HG03442 (cell line): ENCODE data around the gene DOK7.
"Not testable (repeated sequence)": the region's sequence is repeated elsewhere in the genome, so short reads cannot be mapped to it uniquely, and the experiment has no call there.

ENCODE experiments used
- ATAC-seq: cut with Tn5 transposase; IDR thresholded peaks from one replicate; pipeline ENCODE4 v1.9.1; 2021; ENCODE audit warnings: mild to moderate bottlenecking, moderate library complexity; ENCODE audit not compliant: unreplicated experiment

Gene DOK7

DNA sequence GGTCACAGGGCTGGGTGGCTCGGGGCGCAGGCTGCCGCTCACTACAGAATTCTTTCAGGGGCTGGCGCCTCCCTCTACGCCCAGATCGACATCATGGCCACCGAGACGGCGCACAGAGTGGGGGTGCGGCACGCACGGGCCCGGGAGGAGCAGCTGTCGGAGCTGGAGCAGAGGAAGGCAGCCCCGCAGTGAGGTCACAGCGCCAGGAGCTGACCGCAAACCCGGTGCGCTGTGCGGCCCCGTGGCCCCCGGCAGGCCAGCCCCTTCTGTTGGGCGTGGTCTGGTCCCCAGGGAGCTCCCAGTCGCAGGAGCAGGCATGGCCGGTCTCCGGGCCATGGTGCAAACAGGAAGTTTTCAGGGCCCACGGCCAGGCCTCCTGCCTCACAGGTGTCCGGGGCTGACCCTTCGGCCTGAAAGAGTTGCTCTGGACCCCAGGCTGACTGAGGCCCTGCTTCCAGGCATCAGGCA is 37.6 kb downstream of the DOK7 start:
- no peak for ATAC-seq

DNA sequence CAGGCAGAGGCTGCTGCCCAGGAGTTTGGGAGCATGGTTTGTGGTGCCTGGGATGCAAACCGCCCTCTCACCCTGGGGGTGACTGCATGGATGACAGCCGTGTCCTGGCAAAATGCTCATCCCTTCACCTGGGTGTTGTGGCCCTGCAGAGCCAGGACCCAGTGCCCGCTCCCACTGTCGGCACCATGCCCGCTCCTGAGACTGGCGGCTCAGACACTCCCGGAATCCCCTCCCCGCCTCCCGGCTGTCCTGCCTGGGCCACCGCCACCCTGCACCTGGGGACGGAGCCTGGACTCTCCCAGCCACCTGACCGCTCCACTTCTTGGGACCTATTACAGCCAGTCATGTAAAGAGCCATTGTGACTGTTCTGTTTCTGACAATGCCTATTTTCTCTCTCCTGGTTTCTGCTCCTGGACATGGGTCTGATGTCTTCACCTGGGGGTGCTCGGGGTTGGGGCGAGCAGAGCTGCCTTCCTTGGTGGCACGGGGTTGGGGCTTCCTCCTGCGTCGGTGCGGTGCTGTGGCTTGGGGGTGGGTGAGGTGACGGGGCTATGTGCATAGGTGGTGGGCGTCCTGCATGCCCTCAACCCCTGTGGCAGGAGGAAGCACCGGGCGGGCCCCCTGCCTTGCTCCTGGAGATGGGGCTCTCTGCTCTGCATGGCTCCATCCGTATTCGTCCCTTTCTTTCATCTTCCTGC is 38.2 kb downstream of the DOK7 start:
- ATAC-seq: no peak

DNA sequence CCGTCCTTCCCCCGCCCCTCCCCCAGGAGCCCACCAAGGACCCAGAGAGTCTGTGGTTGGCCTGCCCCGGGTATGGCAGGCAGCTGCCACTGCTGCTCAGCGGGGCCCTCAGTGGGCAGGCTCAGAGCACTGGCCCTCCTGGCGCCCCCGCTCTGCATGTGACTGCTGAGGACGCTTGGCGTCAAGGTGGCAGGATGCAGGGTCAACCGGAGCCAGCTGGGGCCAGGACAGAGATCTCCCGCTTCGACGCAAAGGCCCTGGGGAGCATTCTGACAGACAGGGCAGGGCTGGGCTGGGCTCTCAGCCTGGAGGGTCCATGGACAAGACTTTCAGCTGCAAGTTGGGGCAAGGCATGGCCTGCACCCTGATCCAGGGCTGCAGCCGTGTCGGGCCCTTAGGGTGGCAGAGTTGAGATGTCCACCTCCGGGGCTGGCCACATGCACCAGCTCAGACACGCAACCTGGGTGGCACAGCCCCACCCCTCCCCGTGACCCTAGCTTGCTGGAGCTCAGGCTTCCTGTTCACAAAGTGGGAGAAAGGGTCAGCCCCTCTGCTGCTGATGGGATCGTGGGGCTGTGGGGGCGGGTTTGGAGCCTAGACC is 38.8 kb downstream of the DOK7 start:
- ATAC-seq: no peak

DNA sequence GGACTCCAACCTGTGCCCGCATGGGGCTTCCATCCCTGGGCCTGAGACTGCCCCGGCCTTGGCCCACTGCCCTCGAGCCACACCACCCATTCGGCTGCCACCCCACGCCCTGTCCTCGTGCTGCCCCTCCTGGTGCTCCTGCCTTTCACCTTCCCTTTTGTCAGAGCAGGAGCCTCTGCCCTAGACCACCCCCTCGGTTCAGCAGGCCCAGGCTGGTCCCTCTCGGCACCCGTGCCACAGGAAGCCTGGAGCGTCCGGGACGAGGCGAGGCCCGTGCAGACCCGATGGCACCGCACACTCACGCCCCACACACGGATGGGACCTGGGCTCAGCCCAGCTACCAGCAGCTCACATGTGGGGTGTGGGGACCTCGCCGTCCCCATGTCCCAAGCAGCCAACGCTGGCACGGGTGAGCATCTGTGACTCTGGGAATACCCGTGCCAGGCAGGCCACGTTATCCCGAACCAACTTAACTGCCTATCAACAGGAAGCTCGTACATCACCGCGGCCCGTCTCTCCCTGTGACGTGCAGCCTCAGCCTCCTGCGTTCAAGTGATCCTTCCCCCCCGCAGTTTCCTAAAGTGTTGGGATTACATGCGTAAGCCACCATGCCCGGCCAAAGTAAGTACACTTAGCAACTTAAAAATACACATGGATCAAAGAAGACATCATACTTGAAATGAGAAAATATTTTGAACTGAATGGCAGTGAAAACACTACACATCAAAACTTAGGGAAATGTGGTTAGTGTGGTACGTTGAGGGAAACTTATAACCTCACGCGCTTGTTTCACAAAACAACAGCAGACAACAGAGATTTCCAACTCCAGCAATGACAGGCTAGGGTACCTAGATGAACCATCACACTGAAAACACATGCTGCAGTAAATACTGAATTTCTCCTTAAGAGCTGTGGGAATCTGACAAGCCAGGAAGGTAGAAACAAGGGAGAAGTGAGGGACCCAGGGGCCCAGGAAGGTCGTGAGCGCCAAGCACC is 40.1 kb downstream of the DOK7 start:
- ATAC-seq: no peak

DNA sequence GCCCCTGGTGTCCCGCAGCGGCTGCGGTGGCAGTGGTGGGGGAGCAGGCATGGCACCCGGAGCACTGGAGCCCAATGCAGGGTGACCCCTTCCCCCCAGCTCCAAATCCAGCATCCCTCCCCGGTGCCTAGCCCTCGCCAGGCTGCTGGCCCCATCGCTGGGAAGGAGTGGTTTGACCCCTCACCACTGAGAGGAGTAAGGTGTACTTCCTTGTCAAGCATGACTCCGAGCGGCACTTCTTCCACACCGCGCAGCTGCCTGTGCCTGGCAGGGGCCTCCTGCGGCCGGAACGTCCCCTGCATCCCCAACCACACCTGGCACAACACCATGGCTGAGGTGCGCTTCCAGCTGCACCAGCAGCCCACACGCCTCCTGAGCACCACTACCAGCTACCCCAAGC is 42.1 kb downstream of the DOK7 start:
- ATAC-seq: no peak

DNA sequence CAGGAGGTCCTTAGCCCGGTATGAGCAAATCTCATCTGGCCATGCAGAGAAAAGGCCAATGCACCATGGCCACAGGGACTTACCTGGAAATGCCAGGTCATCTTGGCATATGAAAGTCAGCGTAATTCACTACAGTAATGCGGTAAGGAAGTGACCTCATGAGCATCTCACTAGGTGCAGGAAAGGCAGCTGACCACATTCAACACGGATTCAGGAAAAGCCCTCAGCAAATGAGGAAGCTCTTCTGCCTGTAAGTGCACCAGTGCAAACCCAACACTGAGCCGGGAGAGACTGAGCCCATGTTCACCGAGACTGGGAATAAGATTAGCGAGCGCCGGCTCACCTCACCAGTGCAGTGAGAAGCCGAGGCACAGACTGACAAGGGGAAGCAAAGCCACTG is 45.4 kb downstream of the DOK7 start:
- no peak for ATAC-seq

DNA sequence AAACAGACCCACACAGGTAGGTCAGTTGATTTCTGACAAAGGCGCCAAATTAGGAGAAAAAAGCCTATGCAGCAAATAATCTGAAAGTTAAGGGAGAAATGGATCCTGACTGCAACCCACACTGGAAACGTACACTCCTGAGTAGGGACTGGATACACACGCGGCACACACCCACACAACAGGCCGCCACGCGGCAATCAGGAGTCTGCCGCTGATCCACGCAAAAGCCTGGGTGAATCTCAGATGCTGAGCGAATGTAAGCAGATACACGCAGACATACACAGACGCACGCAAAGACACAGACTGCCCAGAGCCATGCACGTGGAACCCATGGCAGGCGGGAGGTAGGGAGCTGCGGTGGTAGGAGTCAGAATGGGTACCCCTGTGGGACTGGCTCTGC is 47.4 kb downstream of the DOK7 start:
- no peak for ATAC-seq

DNA sequence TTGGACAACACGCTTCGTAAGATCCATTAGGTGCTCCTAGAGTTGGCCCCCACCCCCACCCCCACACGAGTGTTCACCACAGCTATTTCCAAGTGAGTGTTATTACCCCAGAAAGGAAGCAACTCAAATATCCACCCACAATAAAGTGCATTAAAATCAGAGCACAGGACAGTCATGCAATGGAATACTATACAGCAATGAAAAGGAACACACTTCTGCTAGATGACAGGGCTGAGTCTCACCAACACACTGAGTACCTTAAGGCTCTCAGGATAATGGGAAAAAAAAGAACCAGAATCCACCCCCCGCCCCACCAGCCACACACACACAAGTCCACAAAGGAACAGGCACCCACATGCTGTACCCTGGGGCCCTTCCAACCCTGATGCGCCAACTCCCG is 48.1 kb downstream of the DOK7 start:
- ATAC-seq: no peak

DNA sequence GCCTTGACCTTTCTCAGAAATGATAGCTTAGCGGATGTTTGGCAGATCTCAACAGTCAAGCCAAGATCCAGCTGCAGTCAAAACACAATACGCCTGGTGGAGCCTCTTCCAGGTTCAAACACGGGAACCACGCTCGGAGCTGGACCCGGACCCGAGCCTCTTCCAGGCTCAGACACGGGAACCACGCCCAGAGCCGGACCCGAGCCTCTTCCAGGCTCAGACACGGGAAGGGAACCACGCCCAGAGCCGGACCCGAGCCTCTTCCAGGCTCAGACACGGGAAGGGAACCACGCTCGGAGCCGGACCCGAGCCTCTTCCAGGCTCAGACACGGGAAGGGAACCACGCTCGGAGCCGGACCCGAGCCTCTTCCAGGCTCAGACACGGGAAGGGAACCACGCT is 48.5 kb downstream of the DOK7 start:
- ATAC-seq: not testable (repeated sequence)

DNA sequence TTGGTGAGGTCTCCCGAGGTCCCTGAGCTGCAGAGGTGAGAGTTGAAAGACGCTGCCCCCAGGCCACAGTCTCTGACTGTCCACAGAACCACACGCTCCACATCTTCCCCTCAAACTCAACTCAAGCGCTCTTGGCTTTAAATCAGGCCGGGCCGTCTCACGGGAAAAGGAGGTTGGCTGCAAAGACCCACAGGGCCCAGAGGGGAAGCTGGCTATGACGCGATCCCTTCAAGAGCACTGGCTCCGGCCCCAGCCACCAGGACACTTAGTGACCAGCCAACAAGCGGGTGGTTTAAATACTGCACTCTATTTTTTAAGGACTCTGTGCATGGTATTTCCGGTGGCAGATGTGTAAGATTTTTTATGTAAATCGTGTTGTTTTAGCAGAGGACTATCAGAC is 49.2 kb downstream of the DOK7 start:
- no peak for ATAC-seq

DNA sequence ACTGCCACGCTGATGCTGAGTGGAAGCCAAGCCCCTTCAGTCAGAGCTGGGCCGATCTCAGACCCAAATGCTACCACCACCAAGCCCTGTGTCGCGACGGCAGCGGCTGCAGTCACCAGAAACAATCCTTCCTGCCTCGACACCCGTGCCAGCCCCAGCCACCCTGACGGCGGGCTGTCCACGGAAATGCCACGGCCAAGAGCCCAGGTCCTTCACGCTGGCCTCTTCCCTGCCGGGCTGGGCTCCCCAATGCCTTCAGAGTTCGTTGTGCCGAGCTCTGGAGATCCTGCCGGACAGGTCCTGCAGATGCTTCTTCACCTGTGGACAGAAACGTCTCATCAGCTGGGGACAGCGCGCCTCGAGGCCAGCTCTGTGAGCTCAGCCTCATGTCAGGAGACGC is 49.6 kb downstream of the DOK7 start:
- ATAC-seq: no peak

DNA sequence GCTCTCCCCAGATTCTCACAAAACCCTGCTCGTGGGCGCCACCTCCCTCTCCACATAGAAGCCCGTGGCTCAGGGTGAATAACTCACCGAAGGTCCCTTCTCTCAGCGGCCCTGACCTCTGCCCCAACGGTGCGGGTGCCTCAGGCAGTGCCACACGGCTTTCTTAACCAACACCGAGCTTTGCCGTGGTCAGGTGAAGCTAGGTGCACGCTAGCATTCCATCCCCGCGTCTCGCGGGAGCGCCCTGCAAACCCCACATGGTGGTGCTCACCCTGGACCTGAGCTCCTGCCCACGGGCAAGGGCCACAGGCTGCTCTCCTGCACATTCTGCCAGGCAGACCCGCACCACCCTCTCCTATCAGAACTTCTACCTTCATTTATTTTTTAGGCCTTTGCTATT is 50.7 kb downstream of the DOK7 start:
- ATAC-seq: no peak

DNA sequence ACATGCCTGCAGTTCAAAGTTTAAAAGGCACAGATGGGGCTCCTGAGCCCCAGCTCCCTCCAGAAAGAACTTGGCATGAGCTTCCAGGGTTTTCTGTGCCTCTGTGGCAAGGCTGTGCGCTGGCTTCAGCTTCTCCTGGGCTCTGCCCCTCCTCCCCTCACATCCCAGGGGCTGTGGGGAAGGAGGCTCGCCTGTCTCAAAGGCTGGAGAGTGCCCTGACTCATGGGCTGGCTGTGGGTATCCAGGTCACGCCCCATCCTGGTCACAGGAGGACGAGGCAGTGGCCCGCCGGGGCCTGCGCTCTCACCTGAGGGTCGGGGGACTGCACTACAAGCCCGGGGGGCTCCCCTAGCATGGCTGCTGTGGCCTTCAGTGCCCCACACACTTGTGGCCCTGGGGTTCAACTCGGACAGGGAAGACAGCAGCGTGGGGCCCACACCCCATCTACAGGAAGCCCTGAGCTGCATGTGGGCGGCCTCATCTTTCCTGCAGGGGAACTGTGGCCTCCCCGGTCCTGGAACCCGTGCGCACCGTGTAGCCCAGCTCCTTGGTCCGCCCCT is 51.2 kb downstream of the DOK7 start:
- no peak for ATAC-seq

DNA sequence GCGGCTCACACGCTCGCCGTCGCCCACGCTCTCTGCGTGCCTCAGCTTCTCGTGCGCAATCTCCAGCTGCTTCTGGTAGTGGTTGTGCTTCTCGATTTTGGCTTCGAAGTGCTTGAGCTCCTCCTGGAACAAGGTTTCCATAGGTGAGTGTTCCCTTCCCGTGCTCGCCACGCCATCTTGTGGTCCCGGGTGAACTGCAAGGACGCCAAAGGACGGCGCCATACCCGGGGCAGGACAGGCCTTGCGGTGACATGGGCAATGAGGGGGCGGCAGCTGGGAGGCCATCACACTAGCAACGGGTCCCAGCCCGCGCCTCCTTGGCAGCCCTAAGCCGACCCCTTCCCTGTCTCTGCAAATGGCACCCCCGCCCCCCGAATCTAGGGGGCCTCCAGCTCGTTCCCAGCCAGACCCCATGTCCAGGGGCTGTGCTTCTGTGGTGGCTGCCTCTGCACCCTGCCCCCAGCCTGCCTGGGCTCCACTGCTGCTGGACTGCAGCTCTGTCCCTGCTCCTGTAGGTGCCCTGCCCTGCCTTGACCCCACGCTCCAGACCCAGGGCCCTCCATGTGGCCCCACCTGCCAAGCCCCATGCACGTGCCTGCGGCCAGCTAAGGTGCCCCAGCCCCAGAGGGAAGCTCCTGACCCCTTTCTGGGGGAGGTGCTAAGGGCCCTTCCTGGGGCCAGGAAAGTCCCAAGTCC is 51.8 kb downstream of the DOK7 start:
- no peak for ATAC-seq

DNA sequence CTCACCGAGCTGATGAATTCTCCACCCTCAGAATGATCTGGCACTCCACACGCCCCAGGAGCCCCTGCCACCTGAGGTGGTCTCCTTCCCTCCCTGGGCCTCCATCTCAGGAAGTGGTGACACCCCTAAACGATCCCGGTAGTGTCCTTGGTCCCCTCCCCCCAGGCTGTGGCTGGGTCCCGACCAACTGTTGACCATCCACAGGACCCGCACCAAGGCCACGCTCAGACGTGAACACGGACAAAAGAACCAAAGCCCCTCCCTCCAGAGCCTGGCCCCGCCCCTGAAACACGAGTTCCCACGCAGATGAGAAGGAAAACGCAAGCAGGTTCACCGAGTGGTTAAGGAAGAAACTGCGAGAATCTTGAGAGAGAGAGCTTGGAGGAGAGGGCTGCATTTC is 52.5 kb downstream of the DOK7 start:
- no peak for ATAC-seq

DNA sequence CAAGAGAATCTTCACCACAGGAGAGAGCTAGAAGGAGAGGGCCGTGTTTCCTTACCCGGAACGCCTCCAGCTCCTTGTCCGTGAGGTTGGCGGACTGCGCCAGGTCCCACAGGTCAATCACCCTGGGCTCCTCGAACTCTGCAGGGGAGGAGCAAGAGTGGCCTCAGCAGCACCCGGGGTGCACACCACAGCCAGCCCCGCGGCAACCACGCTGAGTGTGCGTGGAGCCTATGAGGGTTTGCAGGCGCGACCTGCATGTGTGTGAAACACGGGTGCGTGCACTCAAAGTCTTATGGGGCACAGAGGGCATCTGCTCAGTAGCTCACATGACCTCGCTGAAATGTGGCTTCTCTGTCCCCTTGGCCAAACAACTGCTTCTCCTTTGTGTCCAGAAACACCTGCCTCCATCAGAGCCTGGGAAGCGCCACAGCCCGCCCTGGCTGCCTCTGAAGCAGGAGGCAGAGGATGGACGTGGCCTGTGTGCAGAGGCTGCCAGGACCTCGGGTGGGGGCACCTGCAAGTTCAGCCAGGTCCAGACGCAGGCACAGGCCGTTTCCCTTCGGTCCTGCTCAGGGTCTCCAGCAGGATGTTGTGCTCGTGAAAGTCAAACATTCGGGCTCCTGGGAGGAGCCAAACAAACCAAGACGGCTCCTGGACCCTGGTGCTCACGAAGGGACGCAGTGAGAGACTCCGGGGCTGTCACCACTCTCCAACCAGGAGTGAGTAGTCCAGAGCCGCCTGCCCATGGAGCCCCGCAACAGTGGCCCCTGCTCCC is 53.1 kb downstream of the DOK7 start:
- no peak for ATAC-seq

DNA sequence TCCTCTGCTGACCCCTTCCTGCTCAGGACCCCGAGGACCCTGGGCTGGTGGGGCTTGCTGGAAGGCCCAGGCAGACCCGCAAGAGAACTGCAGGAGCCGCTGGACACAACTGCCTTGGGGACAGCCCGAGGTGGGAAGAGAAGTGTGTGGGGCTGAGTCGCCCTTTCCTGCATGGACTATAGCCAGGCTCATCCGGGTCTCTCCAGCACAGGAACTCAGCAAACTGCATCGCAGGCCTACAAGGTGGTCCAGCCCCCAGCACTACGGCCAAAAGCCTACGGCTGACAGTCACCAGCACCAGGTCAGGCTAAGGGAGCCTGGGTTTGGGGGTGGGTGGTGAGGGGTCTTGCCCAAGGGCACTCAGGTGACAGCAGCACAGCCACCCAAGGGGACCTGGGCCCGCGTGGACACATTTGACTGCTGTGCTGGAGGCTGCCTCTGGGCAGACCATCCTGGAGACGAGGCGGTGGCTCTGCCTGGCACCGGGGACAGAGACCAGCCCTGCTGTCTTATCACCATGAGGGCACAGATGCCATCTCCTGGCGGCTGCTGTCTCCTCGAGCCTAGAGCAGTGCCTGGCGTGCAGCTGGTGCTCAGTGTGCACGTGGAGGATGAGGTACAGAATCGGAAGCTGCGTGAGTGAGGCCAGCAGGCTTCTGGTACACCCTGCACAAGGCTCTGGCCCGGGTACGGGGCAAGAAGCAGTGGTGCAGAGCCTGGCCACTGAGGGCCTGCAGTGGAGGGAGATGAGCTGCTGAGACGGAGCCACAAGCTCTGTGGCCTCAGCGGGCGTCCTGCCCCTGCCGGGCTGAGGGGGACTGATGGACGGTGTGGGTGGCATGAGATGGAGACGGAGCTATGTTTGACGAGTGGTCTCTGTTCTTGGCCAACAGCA is 54.0 kb downstream of the DOK7 start:
- ATAC-seq: no peak

DNA sequence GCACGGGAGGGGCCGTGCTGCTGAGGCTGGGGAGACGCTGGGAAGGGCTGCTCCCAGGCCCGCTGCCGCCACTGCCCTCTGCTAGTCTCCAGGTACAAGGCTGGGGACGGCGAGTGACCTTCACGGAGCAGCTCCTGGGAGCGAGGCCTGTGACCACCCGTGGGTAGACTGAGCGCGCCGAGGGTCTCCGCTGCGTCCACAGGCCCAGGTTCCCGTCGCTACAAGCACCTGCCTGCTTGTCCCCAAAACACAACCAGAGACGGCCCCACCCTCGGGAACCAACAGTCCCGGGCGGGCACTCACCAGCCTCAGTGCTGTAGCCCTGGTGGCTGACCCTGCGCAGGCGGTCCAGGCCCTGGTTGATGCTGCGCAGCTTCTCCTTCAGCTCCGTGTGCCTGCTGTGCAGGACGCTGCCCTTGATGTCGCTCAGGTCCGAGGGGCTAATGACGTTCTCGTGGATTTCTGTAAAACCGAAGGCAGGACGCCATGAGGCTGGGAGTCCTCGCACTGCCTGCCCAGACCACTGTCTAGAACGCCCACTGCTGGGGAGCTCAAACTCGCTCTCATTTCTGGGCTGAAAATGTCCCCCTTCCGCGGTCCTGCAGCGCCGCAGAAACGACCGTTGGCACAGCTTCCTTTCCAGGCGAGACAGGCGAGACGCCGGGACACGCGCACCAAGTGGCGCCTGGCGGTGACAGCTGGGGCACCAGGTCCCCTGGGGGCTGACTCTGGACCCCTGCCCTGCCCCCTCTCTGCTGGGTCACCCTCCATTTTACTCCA is 54.8 kb downstream of the DOK7 start:
- ATAC-seq: no peak
